ENCODE data around the gene RARA.

RARA gene

DNA sequence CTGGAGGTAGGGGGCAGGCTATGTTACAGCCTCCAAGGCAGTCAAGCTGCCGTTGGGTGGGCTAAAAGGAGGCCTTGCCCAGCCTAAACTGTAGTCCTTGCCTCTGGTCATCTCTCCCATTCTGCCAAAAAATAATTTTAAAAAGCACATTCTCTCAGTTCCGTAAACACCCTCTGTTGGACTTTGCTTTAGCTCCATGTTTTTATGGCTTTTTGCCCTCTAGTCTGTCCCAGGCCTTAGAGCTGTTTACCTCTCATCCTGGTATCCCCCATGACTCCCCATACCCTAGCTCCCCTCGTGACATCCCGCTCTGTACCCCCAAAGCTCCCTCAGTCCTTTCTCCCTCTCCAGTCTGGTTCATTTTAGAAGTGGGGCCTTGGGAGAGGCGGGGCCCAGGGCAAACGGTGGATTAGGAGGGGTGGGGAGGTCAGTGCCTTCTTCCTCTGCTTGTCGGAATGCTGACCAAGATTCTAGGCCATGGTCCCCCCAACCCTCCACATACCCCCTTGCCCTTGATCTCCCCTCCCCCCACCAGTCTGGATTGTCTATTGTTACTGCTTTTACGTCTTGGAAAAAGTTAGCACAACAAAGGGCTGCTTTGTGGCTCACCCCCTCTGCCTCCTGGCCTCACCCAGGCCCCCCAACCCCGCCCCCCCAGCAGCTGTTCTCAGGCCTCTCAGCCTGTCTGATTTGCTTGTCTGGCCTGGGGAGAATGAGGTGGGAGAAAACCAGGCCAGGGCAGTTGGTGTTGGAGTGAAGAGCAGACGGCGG lies 37.2 kb downstream of the RARA start:
- no peak for DNase-seq (ENCODE audit: low spot score)

DNA sequence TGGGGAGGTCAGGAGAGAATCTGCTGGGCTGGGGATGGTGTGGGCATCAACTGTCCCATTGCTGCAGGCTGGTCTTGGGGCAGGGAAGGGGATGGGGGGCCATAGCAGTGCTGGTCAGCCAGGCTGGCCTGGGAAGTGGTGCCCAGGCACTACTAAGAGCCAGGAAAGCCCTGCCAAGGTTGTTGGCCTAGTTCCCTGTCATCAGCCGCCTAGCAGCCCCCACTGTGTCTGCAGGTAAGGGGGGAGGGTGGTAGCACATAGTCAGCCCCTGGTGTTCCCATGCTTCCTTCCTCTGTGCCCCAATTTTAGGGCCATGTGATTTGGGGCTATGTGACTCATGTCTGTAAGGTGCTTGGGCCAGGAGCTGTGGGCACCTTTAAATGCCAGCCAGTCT lies 37.8 kb downstream of the RARA start:
- no peak for DNase-seq (ENCODE audit: low spot score)

GRCh38 chr17:40347319-40348135 lies 38.5 kb downstream of the RARA start:
- no peak for DNase-seq (ENCODE audit: low spot score)

GRCh38 chr17:40348136-40348504 lies 39.1 kb downstream of the RARA start:
- no peak for DNase-seq (ENCODE audit: low spot score)

DNA sequence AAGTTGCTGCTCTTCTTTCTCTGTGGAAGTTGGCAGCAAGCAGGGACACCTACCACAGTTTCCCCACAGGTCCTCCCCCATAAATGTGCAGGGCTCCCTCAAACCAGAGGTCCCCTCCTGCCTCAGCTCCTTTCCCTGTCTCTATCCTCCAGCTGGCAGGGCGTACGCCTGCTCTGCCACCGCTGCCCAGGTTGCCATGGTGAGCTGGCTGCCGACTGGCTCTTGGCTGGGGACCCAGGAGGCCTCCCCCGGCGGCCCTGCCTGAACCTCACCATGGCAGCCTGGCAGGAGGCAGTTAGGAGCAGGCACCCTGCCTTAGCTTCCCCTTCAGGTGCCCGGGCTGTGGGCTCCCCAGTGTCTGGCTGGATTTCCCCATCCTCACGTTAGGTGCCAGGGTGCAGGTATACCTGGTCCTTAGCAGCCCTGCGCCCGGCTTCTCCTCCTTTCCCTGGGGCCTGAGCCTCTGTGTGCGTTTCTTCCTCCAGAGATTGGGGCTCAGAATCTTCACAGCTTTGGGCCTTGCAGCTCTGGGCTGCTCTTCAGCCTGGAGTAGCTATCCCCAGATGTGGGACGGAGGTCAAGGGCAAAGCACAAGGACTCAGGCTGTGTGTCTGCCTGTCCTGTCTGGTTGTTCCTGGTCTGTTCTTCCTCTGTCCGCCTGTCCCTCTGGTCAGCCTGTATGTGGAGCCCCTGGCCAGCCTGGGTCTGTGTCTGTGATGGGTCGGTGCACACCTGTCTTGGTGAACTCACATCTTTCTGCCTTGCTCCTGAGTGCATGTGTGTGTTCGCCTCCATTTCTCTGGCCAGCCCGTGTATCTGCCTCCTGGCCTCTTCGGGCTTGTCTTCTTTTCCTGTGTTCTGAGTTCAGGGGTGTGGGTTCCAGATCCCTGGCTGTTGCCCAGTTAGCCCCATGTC lies 39.8 kb downstream of the RARA start:
- DNase-seq (ENCODE audit: low spot score): no peak

DNA sequence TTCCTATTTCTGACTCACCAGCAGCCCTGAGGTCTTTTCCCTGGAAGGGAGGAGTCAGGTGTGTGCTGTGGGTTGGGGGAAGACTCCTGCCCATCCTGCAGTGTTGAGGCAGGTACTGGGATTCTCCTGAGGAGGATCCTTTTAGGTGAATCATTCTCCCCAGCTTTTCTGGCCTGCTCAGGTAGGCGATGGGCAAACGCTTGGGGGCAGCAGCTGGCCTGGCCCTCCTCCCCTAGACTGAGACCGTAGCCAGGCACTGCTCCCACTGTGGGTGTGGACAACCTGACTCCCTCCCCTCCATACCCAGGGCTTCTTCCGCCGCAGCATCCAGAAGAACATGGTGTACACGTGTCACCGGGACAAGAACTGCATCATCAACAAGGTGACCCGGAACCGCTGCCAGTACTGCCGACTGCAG lies 40.5 kb downstream of the RARA start:
- DNase-seq (ENCODE audit: low spot score): no peak

- no peak for DNase-seq (ENCODE audit: low spot score)
These were observed 41.1 kb downstream of the RARA start for GRCh38 chr17:40349895-40350688.

DNA sequence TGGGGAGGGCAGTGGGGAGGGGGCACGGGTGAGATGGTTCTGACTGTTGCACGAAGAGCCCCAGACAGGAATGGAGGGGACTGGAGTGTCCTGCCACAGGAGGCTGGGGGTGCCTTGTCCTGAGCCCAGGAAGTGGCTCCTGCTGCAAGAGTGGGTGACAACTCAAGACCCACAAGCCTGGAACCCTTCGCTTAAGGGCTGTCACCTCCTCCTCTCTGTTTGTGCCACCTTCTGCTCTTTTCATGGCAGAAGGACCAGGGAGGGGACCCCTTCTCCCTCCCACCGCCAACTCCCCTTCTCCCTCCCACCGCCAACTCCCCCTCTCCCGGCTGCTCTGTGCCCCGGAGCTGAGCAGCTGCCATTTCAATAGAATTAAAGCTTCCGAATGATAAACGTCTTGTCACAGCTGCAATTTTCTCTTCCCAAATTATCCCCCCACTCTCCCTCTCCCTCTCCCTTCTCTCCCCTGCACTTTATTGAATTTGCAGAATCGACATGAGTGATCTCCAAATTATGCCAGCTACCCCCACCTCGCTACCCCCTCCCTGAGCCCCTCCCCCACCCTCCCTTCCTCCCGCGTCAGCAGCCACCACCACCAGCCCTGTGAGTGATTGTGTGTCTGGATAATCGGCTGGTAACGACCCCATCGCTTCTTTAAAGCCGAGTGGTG lies 41.8 kb downstream of the RARA start:
- no peak for DNase-seq (ENCODE audit: low spot score)

DNA sequence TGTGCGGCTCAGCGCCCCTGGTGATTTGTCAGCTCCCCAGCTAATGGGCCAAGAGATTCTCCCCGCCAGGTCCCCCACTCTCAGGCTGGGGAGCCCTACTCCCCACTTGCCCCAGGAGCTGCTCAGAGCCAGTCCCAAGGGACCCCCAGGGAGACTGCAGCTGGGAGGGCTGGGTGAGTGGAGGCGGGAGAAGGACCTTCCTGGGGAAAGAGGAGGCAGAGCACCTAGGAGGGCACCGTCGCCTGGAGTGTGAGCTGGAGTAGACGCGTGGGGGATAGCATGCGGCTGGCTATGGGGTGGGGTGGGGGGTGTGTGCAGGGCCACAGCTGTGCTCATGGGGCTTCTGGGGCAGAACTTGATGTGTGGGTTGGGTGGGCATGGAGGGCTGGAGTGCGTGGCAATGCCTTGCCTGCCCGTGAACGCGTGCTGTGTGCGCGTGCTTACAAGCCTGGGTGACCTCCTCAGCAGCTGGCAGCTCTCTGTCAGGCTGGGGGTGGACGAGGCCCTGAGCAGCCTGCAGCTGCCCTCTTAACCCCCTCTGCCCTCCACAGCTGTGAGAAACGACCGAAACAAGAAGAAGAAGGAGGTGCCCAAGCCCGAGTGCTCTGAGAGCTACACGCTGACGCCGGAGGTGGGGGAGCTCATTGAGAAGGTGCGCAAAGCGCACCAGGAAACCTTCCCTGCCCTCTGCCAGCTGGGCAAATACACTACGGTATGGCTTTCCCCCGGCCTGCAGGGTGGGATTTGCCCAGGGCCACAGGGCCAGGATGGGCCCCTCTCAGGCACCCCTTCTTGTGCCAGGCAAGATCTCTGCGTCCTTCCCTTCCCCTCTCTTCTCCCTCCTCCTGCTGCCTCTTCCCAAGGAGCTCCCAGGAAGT lies 42.6 kb downstream of the RARA start:
- no peak for DNase-seq (ENCODE audit: low spot score)

GRCh38 chr17:40352237-40352778 lies 43.3 kb downstream of the RARA start:
- no peak for DNase-seq (ENCODE audit: low spot score)

- no peak for DNase-seq (ENCODE audit: low spot score)
These were observed 43.9 kb downstream of the RARA start for GRCh38 chr17:40352779-40353394.

DNA sequence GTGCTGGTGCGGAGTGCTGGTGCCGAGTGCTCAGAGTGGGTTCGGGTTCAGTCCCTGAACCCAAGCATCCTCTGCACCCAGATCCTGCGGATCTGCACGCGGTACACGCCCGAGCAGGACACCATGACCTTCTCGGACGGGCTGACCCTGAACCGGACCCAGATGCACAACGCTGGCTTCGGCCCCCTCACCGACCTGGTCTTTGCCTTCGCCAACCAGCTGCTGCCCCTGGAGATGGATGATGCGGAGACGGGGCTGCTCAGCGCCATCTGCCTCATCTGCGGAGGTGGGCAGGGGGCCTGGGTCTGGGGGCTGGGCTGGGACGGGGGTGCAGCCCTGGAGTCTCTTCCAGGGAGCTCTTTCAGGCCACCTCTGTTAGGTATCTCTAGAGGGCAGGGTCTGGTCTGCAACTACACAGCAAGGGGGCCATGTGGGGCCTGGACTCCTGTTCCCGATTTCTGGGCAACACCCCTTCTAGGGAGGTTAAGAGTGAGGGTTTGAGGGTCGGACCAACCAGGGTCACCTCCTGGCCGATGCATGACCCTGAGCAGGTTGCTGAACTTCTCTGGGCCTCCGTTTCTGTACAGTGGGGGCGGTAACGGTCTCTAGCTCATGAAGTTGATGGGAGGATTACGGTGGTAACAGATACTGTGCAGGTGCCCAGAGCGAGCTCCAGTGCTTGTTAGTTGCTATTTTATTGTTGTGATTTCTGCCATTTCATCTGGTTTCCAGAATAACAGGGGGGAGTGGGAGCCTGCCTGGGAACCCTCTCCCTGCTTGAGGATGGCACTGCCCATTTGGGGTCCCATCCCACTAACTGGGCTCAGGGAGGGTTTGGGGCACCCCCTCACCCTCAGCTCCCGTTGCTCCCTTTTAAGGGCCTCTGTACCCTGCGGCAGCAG lies 45.5 kb downstream of the RARA start:
- no peak for DNase-seq (ENCODE audit: low spot score)

DNA sequence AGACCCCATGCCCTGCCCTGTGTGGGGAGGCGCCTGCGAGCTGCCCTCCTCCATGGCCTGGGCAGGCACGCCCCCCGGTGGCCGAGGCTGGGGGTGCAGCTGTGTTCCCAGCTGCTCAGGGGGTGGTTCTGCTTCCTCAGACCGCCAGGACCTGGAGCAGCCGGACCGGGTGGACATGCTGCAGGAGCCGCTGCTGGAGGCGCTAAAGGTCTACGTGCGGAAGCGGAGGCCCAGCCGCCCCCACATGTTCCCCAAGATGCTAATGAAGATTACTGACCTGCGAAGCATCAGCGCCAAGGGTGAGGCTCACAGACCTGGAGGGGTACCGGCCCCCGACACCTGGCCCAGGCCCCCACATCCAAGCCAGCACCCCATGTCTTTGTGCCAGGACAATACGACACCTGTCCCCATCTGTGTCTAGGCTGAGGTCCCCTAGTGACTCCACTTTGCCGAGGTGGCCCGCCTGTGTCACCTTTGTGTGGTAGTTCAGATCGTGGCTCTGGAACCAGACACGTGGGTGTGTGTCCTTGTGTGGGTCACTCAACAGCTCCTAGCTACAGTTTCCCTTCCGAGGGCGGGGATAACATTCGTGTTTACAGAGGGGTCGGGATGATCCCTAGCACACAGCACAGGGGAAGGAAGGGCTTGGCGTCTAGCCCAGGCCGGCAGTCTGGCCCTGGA lies 46.3 kb downstream of the RARA start:
- DNase-seq (ENCODE audit: low spot score): peak; percentile 92

DNA sequence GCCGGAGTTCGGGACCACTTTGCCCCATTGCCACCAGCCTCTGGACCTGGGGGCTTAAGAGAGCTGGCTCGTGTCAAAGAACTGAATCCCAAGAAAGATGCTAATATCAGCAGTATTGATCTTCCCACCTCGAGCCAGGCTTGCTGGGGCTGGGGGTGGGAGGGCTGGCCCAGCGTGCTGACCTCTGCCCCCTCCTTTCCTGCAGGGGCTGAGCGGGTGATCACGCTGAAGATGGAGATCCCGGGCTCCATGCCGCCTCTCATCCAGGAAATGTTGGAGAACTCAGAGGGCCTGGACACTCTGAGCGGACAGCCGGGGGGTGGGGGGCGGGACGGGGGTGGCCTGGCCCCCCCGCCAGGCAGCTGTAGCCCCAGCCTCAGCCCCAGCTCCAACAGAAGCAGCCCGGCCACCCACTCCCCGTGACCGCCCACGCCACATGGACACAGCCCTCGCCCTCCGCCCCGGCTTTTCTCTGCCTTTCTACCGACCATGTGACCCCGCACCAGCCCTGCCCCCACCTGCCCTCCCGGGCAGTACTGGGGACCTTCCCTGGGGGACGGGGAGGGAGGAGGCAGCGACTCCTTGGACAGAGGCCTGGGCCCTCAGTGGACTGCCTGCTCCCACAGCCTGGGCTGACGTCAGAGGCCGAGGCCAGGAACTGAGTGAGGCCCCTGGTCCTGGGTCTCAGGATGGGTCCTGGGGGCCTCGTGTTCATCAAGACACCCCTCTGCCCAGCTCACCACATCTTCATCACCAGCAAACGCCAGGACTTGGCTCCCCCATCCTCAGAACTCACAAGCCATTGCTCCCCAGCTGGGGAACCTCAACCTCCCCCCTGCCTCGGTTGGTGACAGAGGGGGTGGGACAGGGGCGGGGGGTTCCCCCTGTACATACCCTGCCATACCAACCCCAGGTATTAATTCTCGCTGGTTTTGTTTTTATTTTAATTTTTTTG lies 47.1 kb downstream of the RARA start:
- no peak for DNase-seq (ENCODE audit: low spot score)

DNA sequence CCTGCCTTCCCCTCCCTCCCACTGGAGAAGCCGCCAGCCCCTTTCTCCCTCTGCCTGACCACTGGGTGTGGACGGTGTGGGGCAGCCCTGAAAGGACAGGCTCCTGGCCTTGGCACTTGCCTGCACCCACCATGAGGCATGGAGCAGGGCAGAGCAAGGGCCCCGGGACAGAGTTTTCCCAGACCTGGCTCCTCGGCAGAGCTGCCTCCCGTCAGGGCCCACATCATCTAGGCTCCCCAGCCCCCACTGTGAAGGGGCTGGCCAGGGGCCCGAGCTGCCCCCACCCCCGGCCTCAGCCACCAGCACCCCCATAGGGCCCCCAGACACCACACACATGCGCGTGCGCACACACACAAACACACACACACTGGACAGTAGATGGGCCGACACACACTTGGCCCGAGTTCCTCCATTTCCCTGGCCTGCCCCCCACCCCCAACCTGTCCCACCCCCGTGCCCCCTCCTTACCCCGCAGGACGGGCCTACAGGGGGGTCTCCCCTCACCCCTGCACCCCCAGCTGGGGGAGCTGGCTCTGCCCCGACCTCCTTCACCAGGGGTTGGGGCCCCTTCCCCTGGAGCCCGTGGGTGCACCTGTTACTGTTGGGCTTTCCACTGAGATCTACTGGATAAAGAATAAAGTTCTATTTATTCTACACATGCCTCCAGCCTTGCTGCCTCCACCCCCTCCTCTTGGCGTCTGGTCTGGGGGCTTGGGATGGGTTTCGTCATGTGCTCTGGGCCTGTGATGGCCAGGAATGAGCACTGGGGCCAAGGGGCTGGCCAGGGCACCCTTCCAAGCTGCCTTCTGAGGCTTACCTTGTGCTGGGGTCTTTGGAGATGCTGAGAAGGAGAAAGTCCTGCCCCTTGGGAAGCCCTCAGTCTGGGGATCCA lies 48.3 kb downstream of the RARA start:
- DNase-seq (ENCODE audit: low spot score): no peak
